NCI-H774 (cell line): ENCODE measurements around the gene NEDD4L.

Experiments
- DNase-seq: peaks from one replicate; lab custom pipeline; 2025; lab: John Stamatoyannopoulos, UW

Gene NEDD4L

DNA sequence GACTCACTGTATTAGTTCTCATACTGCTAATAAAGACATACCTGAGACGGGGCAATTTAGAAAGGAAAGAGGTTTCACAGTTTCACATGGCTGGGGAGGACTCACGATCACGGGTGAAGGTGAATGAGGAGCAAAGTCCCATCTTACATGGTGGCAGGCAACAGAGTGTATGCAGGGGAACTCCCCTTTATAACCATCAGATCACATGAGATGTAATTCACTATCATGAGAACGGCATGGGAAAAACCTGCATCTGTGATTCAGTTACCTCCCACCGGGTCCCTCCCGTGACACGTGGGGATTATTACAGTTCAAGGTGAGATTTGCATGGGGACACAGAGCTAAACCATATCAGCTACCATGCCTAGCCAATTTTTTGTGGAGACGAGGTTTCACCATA lies 168.2 kb downstream of the NEDD4L start:
- no peak for DNase-seq

DNA sequence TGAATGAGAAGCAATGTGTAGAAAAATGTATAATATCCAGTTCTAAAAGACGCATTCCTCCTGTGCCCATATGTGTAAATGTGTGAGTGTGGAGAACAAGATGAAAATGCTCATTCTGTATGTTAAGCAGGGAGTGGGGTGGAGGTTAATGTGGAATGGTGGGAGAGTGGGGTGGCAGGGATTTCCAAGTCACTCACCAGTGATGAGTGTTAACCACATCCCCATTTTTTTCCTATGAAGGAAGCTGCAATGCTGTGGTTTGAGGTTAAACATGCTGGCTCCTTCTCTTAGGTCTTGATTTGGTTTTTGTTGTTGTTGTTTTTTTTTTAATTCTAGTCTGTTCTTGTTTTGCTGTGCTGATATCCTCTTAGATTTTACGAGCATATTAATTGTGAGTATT lies 169.4 kb downstream of the NEDD4L start:
- no peak for DNase-seq

DNA sequence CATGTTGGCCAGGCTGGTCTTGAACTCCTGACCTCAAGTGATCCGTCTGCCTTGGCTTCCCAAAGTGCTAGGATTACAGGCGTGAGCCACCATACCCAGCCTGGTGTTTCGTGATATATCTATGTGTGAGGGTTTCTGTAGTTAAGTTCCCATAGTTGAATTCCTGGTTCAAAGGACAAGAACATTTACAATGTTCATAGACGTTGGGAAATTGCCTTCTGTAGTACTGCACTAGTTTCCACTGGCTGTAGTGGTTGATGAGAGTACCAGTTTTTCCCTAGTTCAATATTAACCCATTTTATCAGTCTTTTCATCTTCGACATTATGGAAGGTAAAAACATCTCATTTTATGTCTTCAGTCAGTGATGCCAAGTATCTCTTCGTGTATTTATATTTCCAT lies 171.0 kb downstream of the NEDD4L start:
- DNase-seq: no peak

DNA sequence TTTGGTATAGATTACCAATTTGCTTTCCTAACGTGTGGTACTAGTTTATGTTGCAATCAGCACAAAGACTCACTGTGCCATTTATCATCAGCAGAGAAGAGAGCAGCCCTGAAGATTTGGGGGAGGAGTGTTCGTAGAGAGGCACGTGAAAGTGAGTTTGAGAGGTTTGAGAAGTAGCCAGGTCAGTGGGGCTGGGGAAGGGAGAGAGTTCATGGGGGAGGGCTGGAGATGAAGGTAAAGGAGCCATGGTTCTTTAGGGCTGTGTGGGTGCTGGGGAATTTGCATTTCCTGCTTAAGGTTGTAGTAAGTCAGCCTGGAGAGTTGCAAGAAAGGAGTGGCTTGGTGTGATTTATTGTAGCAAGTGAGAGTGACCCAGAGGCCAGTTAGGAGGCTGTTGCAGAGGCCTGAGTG lies 172.1 kb downstream of the NEDD4L start:
- no peak for DNase-seq

DNA sequence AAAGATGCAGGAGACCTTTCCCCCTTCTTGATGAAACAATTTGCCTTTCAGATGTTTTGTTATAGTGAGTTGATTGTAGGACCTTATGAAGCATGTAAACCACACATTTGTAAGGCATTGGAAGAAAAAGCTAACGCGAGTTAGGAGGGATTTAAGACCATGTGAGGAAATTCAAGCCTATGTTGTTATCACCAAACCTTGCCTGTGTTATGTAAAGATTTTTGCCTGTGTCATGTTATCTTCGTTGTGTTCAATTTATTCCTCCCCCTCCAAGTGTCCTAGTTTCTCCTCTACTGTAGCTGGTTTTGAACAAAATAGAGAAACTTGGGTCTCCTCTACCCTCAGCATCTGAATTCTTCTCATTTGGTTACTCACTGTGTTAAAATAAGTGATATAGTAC lies 173.0 kb downstream of the NEDD4L start:
- DNase-seq: no peak

DNA sequence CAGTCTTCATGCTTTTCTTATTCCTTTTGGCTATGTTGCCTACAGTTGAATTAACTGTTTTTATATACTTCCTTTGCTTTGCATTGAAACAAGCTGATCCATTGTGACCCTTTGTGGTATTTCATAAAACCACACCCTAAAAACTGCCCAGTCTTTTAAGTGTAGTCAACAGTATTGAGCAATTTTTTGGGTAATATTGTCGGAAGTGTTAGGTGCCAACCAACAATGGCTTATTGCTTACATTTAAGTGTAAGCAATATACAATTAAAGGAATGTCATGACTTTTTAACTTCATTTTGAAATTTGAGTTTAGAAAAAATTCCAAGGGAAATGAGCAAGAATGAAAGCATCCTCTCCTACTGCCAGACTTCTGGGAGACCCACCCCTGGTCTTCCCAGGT lies 174.1 kb downstream of the NEDD4L start:
- no peak for DNase-seq

DNA sequence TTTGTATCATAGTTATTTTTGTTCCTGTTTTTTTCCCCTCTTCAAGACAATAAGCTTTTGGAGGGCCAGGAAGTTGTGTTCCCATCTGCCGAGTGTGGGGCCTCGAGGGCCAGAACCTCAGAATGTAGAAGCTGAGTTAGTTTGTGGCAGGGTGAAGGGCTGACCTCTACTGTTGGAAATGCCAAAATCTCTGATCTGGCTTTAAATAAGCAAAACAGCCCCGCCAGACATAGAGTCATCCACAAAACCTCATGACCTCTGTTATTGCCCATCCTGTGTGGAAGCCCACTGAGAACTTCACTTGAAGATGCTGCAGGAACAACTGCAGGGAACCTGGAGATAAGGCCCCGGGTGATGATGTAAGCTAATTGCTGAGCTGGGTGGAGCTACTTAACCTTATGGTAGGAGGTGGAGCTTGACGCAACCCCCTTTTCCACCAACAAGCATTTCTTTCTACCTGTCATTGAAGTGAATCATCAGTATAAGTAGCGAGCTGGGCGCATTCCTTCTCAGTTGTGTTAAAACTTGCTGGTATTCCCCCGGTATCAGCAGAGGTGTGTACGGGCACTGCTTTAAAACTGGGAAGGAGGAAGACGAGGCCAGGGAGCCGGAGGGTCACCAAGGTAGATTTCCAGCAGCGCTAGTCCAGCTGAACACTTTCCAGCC lies 177.2 kb downstream of the NEDD4L start:
- DNase-seq: no peak

DNA sequence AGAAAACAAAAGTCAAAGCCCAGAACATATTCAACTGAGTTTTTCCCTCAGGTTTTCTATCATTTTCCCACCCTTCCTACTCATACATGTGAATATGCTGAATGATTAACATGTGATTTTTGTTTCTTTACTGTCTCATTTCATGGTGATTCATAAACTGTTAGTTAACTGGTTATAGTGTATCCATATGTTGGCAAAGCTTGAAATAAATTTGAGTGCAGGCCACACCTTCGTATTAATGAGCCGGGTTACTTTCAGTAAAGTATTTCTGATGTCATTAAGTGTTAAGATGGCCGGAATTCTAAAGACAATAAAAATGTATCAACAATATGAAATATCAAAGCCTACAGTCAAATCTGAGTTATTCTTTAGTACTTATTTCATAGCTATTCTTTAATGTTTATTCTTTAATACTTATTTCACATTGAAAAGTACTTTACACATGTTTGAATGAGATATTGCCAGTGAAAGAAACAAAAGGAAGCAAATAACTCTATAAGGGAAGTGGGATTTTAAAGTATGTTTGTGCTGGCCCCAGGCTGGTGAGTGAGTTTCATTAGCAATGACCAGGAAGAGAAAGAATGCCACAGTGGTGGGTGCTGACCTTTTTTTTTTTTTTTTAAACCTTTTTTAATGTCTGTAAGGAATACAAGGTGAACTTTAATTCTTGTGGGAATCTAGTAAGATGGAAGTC lies 178.6 kb downstream of the NEDD4L start:
- DNase-seq: no peak

DNA sequence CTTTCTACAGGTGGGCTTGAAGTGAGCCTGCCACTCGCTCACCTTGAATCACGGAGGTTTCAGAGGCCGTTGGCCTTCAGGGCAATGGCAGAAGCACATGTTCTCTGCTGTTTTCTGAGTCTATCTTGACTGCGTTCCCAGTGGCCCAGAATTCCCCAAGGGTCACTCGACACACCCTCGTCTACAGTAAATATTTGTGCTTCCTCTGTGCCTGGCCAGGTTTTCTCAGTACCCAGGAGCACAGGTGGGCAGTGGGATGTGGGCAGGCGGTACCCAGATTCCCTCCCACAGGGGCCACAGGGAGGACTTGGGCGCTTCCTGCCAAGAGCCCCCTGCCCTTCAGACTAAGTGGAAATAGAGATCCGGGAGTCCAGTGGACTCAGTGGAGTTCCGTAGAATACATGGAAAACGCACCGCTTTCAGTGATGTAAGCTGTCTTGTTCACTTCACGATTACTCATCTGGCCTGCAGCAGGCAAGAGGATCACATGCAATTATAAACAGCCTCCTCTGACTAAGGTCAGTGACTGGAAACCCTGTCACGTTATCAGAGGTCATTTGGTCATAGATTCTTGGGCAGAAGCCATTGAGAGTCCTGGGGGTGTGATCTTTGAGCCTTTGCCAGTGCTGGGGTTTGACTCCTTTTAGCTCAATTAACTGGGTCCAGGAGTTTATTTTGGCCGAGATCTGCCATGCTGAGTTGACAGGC lies 179.8 kb downstream of the NEDD4L start:
- no peak for DNase-seq

DNA sequence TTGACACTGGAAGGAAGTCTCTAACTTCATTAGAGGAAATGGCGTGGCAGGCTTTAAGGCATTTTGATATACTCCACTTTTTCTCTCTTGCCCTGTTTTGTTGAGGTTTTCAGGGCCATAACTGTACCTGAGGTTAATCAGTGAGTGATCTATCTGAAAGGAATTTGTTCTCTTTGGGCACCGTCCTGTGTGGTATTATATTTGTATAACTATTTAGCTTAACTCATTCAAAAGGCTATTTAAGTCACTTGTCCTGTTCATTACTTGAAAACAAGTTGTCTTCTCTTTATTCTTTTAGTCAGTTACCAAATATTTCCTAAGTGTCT lies 180.4 kb downstream of the NEDD4L start:
- no peak for DNase-seq

DNA sequence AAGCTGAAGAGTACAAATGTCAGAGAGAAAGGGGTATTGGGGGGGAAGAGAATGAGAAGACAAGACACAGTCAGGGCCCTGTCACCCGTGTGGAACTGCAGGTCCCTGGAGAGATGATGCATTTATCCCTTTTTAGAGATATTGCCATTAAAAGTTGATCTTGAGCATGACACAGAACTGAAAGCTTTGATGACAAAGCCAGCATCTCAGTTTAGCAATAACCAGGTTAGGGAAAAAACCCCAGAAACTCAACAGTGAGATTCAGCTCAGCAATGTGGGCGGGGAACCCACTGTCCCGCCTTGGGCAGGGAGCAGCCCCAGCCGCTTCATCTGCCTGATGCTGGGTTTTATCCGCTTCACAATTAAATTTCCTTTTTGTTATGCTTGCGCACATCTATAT lies 181.1 kb downstream of the NEDD4L start:
- DNase-seq: no peak

DNA sequence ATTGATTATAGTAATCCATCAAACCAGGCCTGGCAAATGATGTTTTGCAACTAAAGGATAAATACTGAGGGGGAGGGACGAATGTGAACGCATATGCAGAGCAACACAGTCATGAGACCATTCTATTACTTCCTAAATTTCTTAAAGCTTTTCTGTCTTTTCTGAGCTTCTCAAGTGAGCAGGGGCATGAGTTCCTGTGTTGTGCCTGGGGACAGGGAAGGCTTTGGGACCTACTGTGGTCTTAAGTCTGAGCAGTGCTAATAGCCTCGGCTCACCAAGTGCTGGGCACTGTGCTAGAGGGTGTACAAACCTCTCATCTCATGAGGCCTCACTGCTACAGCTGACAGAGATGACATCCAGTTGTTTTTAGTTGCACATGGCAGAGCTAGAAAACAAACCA lies 182.4 kb downstream of the NEDD4L start:
- no peak for DNase-seq

DNA sequence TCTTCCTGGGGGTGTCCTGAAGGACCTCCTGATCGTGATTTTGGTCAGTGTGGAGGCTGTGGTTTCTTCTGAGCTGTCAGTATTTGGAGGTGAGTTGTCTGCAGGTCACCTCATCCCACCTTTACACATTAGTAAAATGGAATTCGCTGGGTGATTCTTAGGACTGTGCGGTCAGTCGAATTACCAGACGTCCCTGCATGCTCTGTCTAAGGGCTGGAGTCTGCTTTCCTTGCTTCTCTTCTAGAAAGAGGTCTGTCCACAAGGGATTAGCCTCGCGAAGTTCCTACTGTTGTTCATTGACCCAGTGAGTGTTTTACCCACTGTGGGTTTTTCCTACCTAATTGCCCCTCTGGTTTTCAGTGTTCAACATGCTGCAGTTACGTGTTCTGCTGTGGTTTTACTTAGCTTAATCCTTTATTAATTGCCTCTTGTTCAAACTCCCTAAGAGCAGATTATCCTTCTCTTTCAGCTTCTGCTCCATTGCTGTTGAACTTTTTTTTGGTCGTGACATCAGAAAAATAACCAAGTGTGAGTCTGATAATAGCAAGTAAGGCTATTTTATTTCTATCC lies 183.4 kb downstream of the NEDD4L start:
- DNase-seq: no peak

DNA sequence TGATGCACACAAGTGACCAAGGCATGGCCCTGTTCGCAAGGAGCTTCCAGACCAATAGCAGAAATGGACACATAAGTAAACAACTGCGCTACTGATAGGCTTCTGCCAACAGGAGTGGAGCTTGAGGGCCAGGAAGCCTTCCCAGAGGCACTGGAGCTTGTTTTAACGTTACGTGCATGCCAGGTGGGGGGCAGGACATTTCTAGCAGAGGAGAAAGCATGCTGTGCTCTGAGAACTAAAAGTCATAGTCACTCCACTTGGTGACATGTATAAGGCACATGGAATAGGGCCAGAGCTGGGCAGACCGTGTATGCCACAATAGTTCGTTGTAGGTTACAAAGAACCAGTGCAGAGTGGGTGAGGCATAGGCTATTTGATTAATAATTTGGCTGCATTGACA lies 184.2 kb downstream of the NEDD4L start:
- DNase-seq: no peak

DNA sequence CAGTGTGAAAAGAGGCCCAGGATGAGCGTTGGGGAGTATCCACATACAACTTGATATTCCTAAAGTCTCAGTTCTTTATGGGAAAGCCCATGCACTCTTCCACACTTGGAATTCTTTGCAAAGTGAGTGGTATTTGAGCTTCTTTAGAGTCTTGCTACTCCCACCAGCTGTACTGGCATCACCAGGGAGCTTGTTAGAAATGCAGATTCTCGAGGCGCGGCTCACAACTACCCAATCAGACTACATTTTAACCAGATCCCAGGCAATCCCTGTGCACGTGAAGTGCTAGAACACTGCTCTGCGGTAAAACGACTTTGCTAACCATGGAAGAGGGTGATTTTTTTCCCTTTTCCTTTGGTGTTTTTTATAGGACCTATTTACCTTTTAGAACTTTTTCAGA lies 184.7 kb downstream of the NEDD4L start:
- DNase-seq: no peak

DNA sequence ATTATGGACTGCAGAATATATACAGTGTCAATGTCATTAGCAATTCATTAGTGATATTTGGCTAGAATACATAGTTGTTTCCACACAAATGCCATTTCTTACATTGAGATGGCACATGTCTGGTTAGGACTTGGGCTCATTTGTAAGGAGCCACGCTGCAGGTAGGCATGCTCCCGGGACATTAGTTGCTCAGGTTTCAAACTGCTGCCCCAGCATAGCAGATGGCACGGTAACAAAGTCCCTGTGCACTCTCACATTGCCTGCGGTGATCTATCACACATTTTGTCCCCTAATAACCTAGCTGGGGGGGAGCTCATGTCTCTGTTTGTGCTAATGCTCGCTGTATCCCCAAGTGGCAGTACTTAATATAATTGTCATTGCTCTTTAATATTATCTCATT lies 185.1 kb downstream of the NEDD4L start:
- no peak for DNase-seq

DNA sequence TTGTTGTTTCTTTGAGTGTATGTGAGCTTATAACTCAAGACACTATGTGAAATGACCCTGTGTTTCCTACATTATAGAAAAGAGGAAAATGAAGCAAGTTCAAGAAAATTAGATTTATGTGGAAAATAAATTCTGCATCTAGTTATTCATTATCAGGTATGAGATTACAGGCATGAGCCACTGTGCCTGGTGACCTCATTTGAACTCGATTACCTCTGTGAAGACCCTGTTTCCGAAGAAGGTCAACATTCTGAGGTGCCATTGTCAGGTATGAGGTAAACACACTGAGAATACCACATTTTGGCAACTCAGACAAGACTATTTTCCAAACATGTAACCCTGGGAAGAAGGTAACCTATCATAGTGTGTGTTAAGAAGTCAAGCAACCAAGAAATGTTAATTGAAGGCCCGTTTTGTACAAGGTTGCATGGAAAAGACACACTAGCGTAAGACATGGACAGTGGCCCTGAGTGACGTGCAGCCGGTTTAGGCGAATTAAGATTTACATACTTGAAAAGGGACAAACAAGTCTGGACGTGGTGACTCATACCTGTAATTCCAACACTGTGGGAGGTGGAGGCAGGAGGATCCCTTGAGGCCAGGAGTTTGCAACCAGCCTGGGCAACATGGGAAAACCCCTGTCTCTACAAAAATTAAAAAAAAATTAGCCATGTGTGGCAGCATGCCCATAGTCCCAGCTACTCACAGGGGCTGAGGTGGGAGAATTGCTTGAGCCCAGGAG lies 186.6 kb downstream of the NEDD4L start:
- DNase-seq: no peak

DNA sequence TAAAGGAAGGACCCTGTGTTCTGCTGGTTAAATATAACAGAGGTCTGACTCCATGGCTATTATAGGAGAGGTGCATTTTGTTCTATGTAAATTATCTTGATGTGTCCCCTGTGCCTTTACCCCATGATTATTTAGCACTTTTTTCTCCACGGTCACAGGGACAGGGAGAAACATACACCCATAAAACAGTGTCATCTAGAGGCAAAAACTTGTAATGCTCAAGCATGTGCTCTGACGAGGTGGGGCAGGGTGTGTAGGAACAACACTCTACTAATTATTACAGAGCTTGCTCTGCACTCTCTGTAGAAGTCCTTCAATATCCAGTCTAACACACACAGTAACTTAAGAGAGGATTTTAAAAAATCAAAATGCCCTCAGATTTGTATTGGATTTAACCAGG lies 187.9 kb downstream of the NEDD4L start:
- DNase-seq: no peak

DNA sequence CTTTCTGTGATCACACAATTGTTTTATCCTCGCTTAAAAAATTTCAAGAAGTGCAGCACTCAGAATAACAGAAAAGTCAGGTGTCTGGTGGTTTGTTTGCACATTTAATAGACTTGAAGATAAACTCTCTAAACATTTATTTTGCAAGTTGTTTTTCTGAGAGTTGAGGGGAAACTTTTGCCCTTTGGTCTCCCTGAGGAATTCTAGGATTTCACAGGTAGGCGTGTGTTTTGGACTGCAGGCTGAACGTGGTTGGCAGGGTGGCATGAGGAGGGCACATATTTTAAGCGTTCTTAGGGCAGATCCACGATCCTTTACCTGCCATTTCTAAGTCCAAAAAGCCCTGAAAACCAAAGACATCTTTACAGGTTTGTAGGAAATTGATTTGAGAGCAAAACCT lies 188.6 kb downstream of the NEDD4L start:
- no peak for DNase-seq

DNA sequence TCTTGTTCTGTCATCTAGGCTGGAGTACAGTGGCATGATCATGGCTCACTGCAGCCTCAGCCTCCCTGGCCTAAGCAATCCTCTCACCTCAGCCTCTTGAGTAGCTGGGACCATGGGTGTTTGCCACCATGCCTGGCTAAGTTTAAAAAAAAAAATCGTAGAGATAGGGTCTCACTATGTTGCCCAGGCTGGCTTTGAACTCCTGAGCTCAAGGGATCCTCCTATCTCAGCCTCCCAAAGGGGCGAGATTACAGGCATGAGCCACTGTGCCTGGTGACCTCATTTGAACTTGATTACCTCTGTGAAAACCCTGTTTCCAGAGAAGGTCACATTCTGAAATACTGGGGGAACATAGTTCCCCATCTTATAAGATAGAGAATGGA lies 190.3 kb downstream of the NEDD4L start:
- no peak for DNase-seq

DNA sequence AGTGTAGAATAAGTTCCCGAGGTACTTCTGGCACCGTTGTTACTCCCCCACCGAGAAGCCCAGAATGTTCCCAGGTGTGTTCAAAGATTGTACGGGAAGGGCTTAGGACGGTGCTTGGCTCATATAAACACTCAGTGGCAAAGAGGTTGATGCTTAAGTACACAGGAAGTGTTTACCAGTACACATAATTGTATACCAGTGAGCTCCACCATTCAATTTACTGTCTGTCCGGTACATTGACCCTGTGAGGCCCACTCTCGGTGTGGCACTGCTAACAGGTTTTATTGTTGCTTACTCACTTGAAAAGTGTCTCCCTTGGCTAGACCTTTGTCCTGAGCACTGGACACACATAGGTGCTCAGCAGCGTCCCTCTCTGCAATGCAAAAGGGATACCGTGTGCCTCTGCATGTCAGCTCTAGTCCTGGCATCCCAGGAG lies 191.0 kb downstream of the NEDD4L start:
- DNase-seq: no peak

DNA sequence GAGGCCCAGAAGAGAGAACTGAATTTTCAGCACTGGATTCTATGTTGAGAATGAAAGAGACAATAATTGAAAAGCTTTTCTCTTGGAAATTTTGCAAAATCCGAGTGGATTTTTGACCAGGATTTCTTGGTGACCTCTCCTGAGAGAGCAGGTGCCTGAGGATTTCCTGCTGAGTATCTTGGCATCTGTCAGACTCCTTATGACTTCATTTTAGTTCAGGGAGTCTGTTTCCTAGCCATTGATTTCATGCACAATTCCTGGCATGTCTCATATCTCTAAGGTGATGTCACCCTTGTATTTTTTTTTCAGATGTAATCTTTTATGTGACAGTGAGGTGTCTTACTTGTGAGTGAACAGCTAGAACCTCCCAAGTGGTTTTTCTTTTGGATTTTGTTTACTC lies 195.9 kb downstream of the NEDD4L start:
- DNase-seq: no peak
